Neural cell (in vitro differentiated cells): Measurements from ENCODE around the gene OPA1. TPM values are rescaled to one million over a fixed set of nuclear protein-coding genes. Genes with fewer than 3 reads are reported as not detected.
A peak's percentile ranks its signal among the peaks of the same experiment; 100 is the strongest.

Source experiments
- H2AFZ ChIP-seq: fragments of 200-600, 300-800 bp; sonication (generic), shearing (Covaris generic); 2 replicates; pipeline ENCODE4 v1.6.0; 2014; ENCODE audit warnings: low read depth, mild to moderate bottlenecking, antibody characterized with exemption, low read length, moderate library complexity
- H3F3A ChIP-seq: fragments of 200-600 bp; shearing (Covaris generic); 2 replicates; pipeline ENCODE4 v1.6.1; 2016; ENCODE audit warnings: mild to moderate bottlenecking, moderate library complexity, mixed read lengths, antibody characterized with exemption, low read length; ENCODE audit not compliant: insufficient read depth, poor library complexity, severe bottlenecking
- H3K27ac ChIP-seq: fragments of 200-600, 300-800 bp; sonication (generic), shearing (Covaris generic); 2 replicates; pipeline ENCODE4 v1.5.1; 2014; ENCODE audit warnings: mild to moderate bottlenecking, low read length, moderate library complexity
- H3K27me3 ChIP-seq: fragments of 300-800, 200-600 bp; sonication (generic), shearing (Covaris generic); 2 replicates; pipeline ENCODE4 v1.6.0; 2014; ENCODE audit warnings: mild to moderate bottlenecking, low read depth, low read length, moderate library complexity; ENCODE audit not compliant: insufficient read depth
- H3K36me3 ChIP-seq: fragments of 300-800, 200-600 bp; sonication (generic), shearing (Covaris generic); 2 replicates; pipeline ENCODE4 v1.5.1; 2014; ENCODE audit warnings: mild to moderate bottlenecking, antibody characterized with exemption, low read length, moderate library complexity; ENCODE audit not compliant: insufficient read depth
- H3K4me2 ChIP-seq: fragments of 300-800, 200-600 bp; sonication (generic), shearing (Covaris generic); 2 replicates; pipeline ENCODE4 v1.6.0; 2014; ENCODE audit warnings: mild to moderate bottlenecking, low read length
- H3K4me3 ChIP-seq: fragments of 300-800, 200-600 bp; sonication (generic), shearing (Covaris generic); 2 replicates; pipeline ENCODE4 v1.5.1; 2014; ENCODE audit warnings: mild to moderate bottlenecking, low read length, moderate library complexity
- H3K79me2 ChIP-seq: fragments of 200-600 bp; shearing (Covaris generic); replicated peaks from 2 replicates; pipeline ENCODE4 v1.6.0; 2014; ENCODE audit warnings: mild to moderate bottlenecking, low read length, moderate library complexity; ENCODE audit not compliant: insufficient read depth
- H3K9ac ChIP-seq: fragments of 300-800, 200-600 bp; sonication (generic), shearing (Covaris generic); 2 replicates; pipeline ENCODE4 v1.6.1; 2016; ENCODE audit warnings: mild to moderate bottlenecking, low read length, mixed read lengths
- H3K9me2 ChIP-seq: fragments of 200-600 bp; shearing (Covaris generic); 2 replicates; pipeline ENCODE4 v1.6.1; 2016; ENCODE audit warnings: mild to moderate bottlenecking, low read length, mixed read lengths; ENCODE audit not compliant: insufficient read depth
- H3K9me3 ChIP-seq: fragments of 200-600, 300-800 bp; sonication (generic), shearing (Covaris generic); 2 replicates; pipeline ENCODE4 v1.6.1; 2016; ENCODE audit warnings: mild to moderate bottlenecking, mixed run types, low read length, moderate library complexity, mixed read lengths
- H4K20me1 ChIP-seq: fragments of 200-600 bp; shearing (Covaris generic); 2 replicates; pipeline ENCODE4 v1.6.1; 2016; ENCODE audit warnings: mild to moderate bottlenecking, mixed run types; ENCODE audit not compliant: insufficient read depth
- EP300 ChIP-seq: fragments of 450-650 bp; conservative IDR thresholded peaks from 2 replicates; pipeline ENCODE4 v1.6.1; 2014; ENCODE audit warnings: antibody characterized with exemption, mild to moderate bottlenecking, moderate library complexity; ENCODE audit not compliant: poor library complexity, severe bottlenecking
- EZH2 ChIP-seq: fragments of 200-600, 300-800 bp; shearing (Covaris generic), sonication (generic); IDR thresholded peaks from 2 replicates; pipeline ENCODE4 v1.6.1; 2014; ENCODE audit warnings: antibody characterized with exemption, low read length, borderline replicate concordance, mild to moderate bottlenecking; ENCODE audit not compliant: insufficient read depth, poor library complexity, severe bottlenecking
- MXI1 ChIP-seq: fragments of 450-650 bp; conservative IDR thresholded peaks from 2 replicates; pipeline ENCODE4 v1.6.1; 2014; ENCODE audit warnings: antibody characterized with exemption, mild to moderate bottlenecking; ENCODE audit not compliant: poor library complexity, severe bottlenecking
- POLR2AphosphoS5 ChIP-seq: IDR thresholded peaks from 2 replicates; pipeline ENCODE4 v1.6.1; 2012
- RAD21 ChIP-seq: fragments of 450-650 bp; conservative IDR thresholded peaks from 2 replicates; pipeline ENCODE4 v1.6.1; 2014; ENCODE audit warnings: antibody characterized with exemption, mild to moderate bottlenecking, moderate library complexity
- SMC3 ChIP-seq: fragments of 450-650 bp; conservative IDR thresholded peaks from 2 replicates; pipeline ENCODE4 v1.6.1; 2014; ENCODE audit warnings: antibody characterized with exemption, mild to moderate bottlenecking, moderate library complexity; ENCODE audit not compliant: poor library complexity
- TAF1 ChIP-seq: IDR thresholded peaks from 2 replicates; pipeline ENCODE4 v1.6.1; 2012; ENCODE audit warnings: low read depth
- polyA plus RNA-seq: library from polyadenylated mRNA; depleted of rRNA; stranded (reverse); fragments of >200 nt; gene quantifications from 2 replicates; pipeline ENCODE4 v1.2.3, GENCODE V29; 2014
- TF ChIP-seq, protein P1 (sequence below): IDR thresholded peaks from 2 replicates; pipeline ENCODE4 v1.6.1; 2012; ENCODE audit warnings: borderline replicate concordance
- TF ChIP-seq, protein P2 (sequence below): fragments of 450-650 bp; IDR thresholded peaks from 2 replicates; pipeline ENCODE4 v1.5.1; 2014; ENCODE audit warnings: antibody characterized with exemption, mild to moderate bottlenecking, moderate library complexity; ENCODE audit not compliant: poor library complexity, severe bottlenecking

Gene OPA1
- polyA plus RNA-seq, 1 donor from 2014 or later, result 97.7 TPM

DNA sequence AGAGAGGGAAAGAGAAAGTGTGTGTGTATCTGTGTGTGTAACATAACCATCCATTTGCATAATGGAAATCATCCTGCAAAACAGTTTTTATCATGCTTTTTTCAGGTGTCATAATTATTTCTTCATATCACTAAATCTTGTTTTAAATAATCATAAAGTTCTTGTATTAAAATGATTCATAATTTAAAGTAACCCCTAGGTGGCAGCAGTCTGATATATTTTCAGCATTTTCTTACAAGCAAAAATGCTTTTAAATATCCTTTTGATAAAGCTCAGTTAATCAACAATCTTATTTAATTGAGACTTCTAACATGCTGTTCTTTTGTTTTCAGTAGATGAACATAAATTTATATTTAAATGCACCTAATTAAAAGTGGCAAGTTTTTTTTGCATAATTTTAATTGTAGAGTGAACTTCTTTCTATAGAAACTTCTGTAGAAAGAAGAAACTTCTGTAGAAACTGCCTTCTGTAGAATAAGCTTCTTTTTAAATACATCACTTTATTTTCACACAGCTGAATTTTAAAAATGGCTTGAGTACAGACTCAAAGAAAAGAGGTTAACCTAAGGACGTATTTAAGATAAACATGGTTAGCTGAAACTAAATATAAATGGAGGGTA is 72.5 kb downstream of the OPA1 start:
- no peak overlapping the region for H3K4me3 ChIP-seq
- no peaks in the 10 kb centered on the region for H3K27me3 ChIP-seq
- no peaks in the 10 kb centered on the region for H3F3A ChIP-seq
- H3K9ac ChIP-seq, result no peak overlapping the region
- H3K9me2 ChIP-seq, result no peaks in the 10 kb centered on the region
- H3K4me2 ChIP-seq, result no peak overlapping the region
- peak; percentile 77 for TF ChIP-seq SMC3
- TF ChIP-seq TAF1, result no peak
- TF ChIP-seq, protein P1, sequence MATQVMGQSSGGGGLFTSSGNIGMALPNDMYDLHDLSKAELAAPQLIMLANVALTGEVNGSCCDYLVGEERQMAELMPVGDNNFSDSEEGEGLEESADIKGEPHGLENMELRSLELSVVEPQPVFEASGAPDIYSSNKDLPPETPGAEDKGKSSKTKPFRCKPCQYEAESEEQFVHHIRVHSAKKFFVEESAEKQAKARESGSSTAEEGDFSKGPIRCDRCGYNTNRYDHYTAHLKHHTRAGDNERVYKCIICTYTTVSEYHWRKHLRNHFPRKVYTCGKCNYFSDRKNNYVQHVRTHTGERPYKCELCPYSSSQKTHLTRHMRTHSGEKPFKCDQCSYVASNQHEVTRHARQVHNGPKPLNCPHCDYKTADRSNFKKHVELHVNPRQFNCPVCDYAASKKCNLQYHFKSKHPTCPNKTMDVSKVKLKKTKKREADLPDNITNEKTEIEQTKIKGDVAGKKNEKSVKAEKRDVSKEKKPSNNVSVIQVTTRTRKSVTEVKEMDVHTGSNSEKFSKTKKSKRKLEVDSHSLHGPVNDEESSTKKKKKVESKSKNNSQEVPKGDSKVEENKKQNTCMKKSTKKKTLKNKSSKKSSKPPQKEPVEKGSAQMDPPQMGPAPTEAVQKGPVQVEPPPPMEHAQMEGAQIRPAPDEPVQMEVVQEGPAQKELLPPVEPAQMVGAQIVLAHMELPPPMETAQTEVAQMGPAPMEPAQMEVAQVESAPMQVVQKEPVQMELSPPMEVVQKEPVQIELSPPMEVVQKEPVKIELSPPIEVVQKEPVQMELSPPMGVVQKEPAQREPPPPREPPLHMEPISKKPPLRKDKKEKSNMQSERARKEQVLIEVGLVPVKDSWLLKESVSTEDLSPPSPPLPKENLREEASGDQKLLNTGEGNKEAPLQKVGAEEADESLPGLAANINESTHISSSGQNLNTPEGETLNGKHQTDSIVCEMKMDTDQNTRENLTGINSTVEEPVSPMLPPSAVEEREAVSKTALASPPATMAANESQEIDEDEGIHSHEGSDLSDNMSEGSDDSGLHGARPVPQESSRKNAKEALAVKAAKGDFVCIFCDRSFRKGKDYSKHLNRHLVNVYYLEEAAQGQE, result no peak
- no peak for TF ChIP-seq POLR2AphosphoS5
- TF ChIP-seq, protein P2, sequence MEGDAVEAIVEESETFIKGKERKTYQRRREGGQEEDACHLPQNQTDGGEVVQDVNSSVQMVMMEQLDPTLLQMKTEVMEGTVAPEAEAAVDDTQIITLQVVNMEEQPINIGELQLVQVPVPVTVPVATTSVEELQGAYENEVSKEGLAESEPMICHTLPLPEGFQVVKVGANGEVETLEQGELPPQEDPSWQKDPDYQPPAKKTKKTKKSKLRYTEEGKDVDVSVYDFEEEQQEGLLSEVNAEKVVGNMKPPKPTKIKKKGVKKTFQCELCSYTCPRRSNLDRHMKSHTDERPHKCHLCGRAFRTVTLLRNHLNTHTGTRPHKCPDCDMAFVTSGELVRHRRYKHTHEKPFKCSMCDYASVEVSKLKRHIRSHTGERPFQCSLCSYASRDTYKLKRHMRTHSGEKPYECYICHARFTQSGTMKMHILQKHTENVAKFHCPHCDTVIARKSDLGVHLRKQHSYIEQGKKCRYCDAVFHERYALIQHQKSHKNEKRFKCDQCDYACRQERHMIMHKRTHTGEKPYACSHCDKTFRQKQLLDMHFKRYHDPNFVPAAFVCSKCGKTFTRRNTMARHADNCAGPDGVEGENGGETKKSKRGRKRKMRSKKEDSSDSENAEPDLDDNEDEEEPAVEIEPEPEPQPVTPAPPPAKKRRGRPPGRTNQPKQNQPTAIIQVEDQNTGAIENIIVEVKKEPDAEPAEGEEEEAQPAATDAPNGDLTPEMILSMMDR, result peak; percentile 70
- no peak for TF ChIP-seq MXI1
- peak; percentile 74 for TF ChIP-seq RAD21
- no peak for TF ChIP-seq EP300
- no peak for TF ChIP-seq EZH2
- no peaks in the 10 kb centered on the region for H3K9me3 ChIP-seq
- no peak overlapping the region for H2AFZ ChIP-seq
- no peaks in the 10 kb centered on the region for H3K79me2 ChIP-seq
- no peaks in the 10 kb centered on the region for H3K36me3 ChIP-seq
- no peaks in the 10 kb centered on the region for H4K20me1 ChIP-seq
- no peak overlapping the region for H3K27ac ChIP-seq

DNA sequence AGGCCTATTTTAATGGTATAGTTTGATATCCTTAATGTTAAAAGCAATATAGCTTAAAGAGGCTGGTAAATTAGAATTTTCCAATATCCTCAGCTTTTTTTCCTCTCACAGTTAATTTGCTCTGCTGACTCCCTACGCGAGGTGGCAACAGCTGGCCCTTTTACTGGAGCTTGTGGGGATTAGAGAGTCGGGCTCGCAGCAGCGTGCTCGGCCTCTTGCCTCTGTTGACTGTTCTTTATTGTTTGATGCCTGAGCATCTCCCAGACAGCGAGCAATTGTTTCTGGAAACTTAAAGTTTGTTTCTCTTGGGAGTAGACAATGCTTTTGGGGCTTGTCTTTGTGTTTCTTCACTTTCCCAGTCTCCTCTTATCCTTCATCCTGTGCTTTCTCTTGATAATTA is 80.8 kb downstream of the OPA1 start:
- no peaks in the 10 kb centered on the region for H4K20me1 ChIP-seq

More for the DNA sequence above, 80.8 kb downstream of the OPA1 start:
- peak; percentile 79 for TF ChIP-seq SMC3
- TF ChIP-seq, protein P2, result peak; percentile 59
- no peak for TF ChIP-seq TAF1
- no peak for TF ChIP-seq POLR2AphosphoS5
- TF ChIP-seq RAD21, result peak; percentile 68
- no peak for TF ChIP-seq MXI1
- no peaks in the 10 kb centered on the region for H3K9me3 ChIP-seq
- no peaks in the 10 kb centered on the region for H3K36me3 ChIP-seq
- no peaks in the 10 kb centered on the region for H3F3A ChIP-seq
- H3K4me3 ChIP-seq, result no peak overlapping the region
- H3K4me2 ChIP-seq, result no peak overlapping the region
- no peaks in the 10 kb centered on the region for H3K9me2 ChIP-seq
- H3K27me3 ChIP-seq, result no peaks in the 10 kb centered on the region
- H2AFZ ChIP-seq, result no peak overlapping the region
- no peak overlapping the region for H3K27ac ChIP-seq
- H3K9ac ChIP-seq, result no peak overlapping the region
- H3K79me2 ChIP-seq, result no peaks in the 10 kb centered on the region
